Activated naive CD4-positive, alpha-beta T cell treated with anti-CD3 and anti-CD28 coated beads, Interleukin-2, amount 10 ng/mL, durations not matched to agents 7 days and 5 days (primary cell): ENCODE results near the gene SDHB.

Experiments used
- CTCF ChIA-PET: fragments of 350-600 bp; sonication (Branson Sonifier 250); formaldehyde crosslinking; loops from one replicate; lab custom pipeline; 2021; ENCODE audit warnings: antibody characterized with exemption; lab: Charles Lee
- DNase-seq: peaks from one replicate; pipeline ENCODE4 v3.0.0-alpha.2; 2020
- H3K27ac Mint-ChIP-seq: one replicate; pipeline ENCODE4 v1.8.0; 2021; ENCODE audit warnings: mild to moderate bottlenecking, moderate library complexity, mixed read lengths
- H3K27me3 Mint-ChIP-seq: one replicate; pipeline ENCODE4 v1.8.0; 2021; ENCODE audit warnings: mild to moderate bottlenecking, mixed read lengths
- H3K36me3 Mint-ChIP-seq: one replicate; pipeline ENCODE4 v1.8.0; 2021; ENCODE audit warnings: mixed read lengths
- H3K4me1 Mint-ChIP-seq: one replicate; pipeline ENCODE4 v1.8.0; 2021; ENCODE audit warnings: mixed read lengths
- H3K4me3 Mint-ChIP-seq: one replicate; pipeline ENCODE4 v1.8.0; 2021; ENCODE audit warnings: mild to moderate bottlenecking, moderate library complexity, mixed read lengths
- H3K9me3 Mint-ChIP-seq: one replicate; pipeline ENCODE4 v1.8.0; 2021; ENCODE audit warnings: mixed read lengths

The SDHB gene

GRCh38 chr1:17007121-17007520 is 46.7 kb downstream of the SDHB start:
- Mint-ChIP-seq H3K27me3 (peaks cover 3% of the 10 kb centered on the region), H3K27ac (no peak overlapping the region), H3K4me3 (no peak overlapping the region), H3K4me1 (peaks cover 22% of the 10 kb centered on the region), H3K9me3 (no peaks in the 10 kb centered on the region), H3K36me3 (peaks cover 11% of the 10 kb centered on the region)
- CTCF ChIA-PET, result interaction anchor here (0.5 to 2.1 kb wide), 2 partner anchors 45 to 527 kb away, joined by 3 to 6 read pairs; no protein-coding TSS in a partner anchor
- no peak for DNase-seq

GRCh38 chr1:17005365-17005740 is 48.5 kb downstream of the SDHB start:
- peaks cover 16% of the 10 kb centered on the region for H3K36me3 Mint-ChIP-seq
- DNase-seq, result no peak
- H3K4me1 Mint-ChIP-seq, result peaks cover 11% of the 10 kb centered on the region
- no peak overlapping the region for H3K4me3 Mint-ChIP-seq
- no peaks in the 10 kb centered on the region for H3K27me3 Mint-ChIP-seq
- H3K27ac Mint-ChIP-seq, result no peak overlapping the region
- no peaks in the 10 kb centered on the region for H3K9me3 Mint-ChIP-seq
- CTCF ChIA-PET, result no interaction called here

- CTCF ChIA-PET, result interaction anchor here (1.2 kb wide), 1 partner anchor 41 kb away, joined by 4 read pairs; no protein-coding TSS in a partner anchor
- H3K4me3 Mint-ChIP-seq, result no peak overlapping the region
- no peaks in the 10 kb centered on the region for H3K9me3 Mint-ChIP-seq
- H3K27me3 Mint-ChIP-seq, result no peaks in the 10 kb centered on the region
- H3K4me1 Mint-ChIP-seq, result peaks cover 5% of the 10 kb centered on the region
- no peak for DNase-seq
- H3K27ac Mint-ChIP-seq, result no peak overlapping the region
- H3K36me3 Mint-ChIP-seq, result peaks cover 14% of the 10 kb centered on the region
Observed at GRCh38 chr1:17004466-17005364, 49.1 kb downstream of the SDHB start.

DNA sequence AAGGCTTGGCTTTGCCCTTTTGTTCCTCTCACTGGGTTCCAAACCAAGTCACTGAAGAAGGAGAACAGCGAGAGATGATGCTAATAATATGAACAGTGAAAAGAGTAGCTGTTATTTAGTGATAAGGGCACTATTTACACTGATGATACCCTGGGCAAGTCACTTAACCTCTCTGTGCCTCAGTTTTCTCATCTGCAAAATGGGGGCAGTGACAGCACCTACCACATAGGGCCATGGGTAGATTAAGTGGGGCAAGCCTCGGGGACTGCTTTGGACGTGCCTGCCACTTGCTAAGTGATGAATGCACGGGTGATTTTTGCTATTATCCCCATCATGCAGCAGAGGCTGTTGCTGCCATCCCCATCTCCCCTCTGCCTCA is 51.3 kb downstream of the SDHB start:
- CTCF ChIA-PET, result no interaction called here
- no peaks in the 10 kb centered on the region for H3K27me3 Mint-ChIP-seq

GRCh38 chr1:17001760-17002523 is 51.9 kb downstream of the SDHB start:
- Mint-ChIP-seq H3K9me3 (no peaks in the 10 kb centered on the region), H3K4me3 (no peak overlapping the region), H3K27ac (no peak overlapping the region), H3K4me1 (no peaks in the 10 kb centered on the region), H3K27me3 (no peaks in the 10 kb centered on the region), H3K36me3 (peaks cover 20% of the 10 kb centered on the region)
- no peak for DNase-seq
- CTCF ChIA-PET, result no interaction called here

More for the DNA sequence above, 51.3 kb downstream of the SDHB start:
- peaks cover 20% of the 10 kb centered on the region for H3K36me3 Mint-ChIP-seq
- H3K27ac Mint-ChIP-seq, result no peak overlapping the region
- no peak overlapping the region for H3K4me3 Mint-ChIP-seq
- no peaks in the 10 kb centered on the region for H3K4me1 Mint-ChIP-seq
- no peaks in the 10 kb centered on the region for H3K9me3 Mint-ChIP-seq
- no peak for DNase-seq

GRCh38 chr1:16999863-17000262 is 54.0 kb downstream of the SDHB start:
- H3K4me1 Mint-ChIP-seq, result no peaks in the 10 kb centered on the region
- no peak overlapping the region for H3K27ac Mint-ChIP-seq
- H3K27me3 Mint-ChIP-seq, result no peaks in the 10 kb centered on the region
- no peak overlapping the region for H3K4me3 Mint-ChIP-seq
- CTCF ChIA-PET, result interaction anchor here (1.1 kb wide), 1 partner anchor 8 kb away, joined by 3 read pairs; no protein-coding TSS in a partner anchor
- peaks cover 27% of the 10 kb centered on the region for H3K36me3 Mint-ChIP-seq
- H3K9me3 Mint-ChIP-seq, result no peaks in the 10 kb centered on the region
- DNase-seq, result no peak

- CTCF ChIA-PET, result no interaction called here
- H3K27ac Mint-ChIP-seq, result no peak overlapping the region
- no peaks in the 10 kb centered on the region for H3K27me3 Mint-ChIP-seq
- H3K9me3 Mint-ChIP-seq, result no peaks in the 10 kb centered on the region
- peaks cover 21% of the 10 kb centered on the region for H3K36me3 Mint-ChIP-seq
- no peaks in the 10 kb centered on the region for H3K4me1 Mint-ChIP-seq
- H3K4me3 Mint-ChIP-seq, result no peak overlapping the region
- DNase-seq, result no peak
Observed at GRCh38 chr1:16998589-16998988, 55.2 kb downstream of the SDHB start.

GRCh38 chr1:16996845-16997244 is 57.0 kb downstream of the SDHB start:
- no peak for DNase-seq
- CTCF ChIA-PET, result no interaction called here
- H3K27ac Mint-ChIP-seq, result no peak overlapping the region
- H3K4me3 Mint-ChIP-seq, result no peak overlapping the region
- no peaks in the 10 kb centered on the region for H3K27me3 Mint-ChIP-seq
- H3K9me3 Mint-ChIP-seq, result no peaks in the 10 kb centered on the region
- H3K4me1 Mint-ChIP-seq, result no peaks in the 10 kb centered on the region
- peaks cover 19% of the 10 kb centered on the region for H3K36me3 Mint-ChIP-seq

DNA sequence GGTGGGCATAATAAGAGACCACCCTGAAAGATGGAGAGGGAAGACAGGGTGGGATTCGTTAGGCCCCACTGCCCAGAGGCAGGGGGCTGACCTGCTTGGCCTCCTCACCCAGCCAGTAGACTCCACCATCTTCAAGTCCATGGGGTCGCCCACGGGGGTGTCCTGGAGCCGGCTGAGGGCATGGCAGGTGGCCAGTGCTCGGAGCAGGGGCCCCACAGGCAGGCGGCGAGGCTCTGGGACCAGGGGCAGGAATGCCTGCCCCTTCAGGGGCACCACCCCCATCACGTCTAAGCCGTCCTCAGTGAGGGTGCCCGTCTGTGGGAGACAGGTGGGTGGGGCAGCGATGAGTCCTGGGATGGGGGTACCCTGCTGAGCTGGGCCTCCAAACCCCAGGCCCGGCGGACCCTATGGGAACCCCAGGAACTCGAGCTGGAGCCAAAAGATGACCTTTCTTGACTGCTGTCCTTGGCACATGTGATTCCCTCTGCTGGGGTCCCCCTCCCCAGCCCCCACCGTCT is 60.3 kb downstream of the SDHB start:
- Mint-ChIP-seq H3K36me3 (peaks cover 15% of the 10 kb centered on the region), H3K4me1 (no peaks in the 10 kb centered on the region), H3K9me3 (no peaks in the 10 kb centered on the region), H3K4me3 (no peak overlapping the region), H3K27me3 (no peaks in the 10 kb centered on the region), H3K27ac (no peak overlapping the region)
- CTCF ChIA-PET, result interaction anchor here (1.0 to 1.6 kb wide), 2 partner anchors 12 to 28 kb away, joined by 3 to 4 read pairs; no protein-coding TSS in a partner anchor
- no peak for DNase-seq

DNA sequence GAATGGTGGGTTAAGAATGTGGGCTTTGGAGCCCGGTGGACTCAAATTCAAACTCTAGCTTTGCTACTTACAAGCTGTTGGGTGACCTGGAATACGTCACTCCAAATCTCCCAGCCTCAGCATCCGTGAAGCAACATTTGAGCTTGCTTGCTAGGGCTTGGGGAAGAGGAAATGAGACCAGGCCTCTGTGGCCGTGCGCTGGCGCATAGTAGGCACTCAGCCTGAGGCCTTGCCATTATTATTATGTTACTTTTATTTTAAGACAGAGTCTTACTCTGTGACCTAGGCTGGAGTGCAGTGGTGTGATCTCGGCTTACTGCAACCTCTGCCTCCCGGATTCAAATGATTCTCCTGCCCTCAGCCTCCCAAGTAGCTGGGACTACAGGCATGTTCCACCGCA is 61.2 kb downstream of the SDHB start:
- H3K27ac Mint-ChIP-seq, result no peak overlapping the region
- peaks cover 12% of the 10 kb centered on the region for H3K36me3 Mint-ChIP-seq
- H3K4me1 Mint-ChIP-seq, result no peaks in the 10 kb centered on the region
- DNase-seq, result no peak
- H3K9me3 Mint-ChIP-seq, result no peaks in the 10 kb centered on the region
- H3K4me3 Mint-ChIP-seq, result no peak overlapping the region
- no peaks in the 10 kb centered on the region for H3K27me3 Mint-ChIP-seq
- CTCF ChIA-PET, result interaction anchor here (1.0 to 1.6 kb wide), 2 partner anchors 11 to 27 kb away, joined by 3 to 4 read pairs; no protein-coding TSS in a partner anchor

- H3K36me3 Mint-ChIP-seq, result peaks cover 12% of the 10 kb centered on the region
- DNase-seq, result no peak
- CTCF ChIA-PET, result interaction anchor here (1.6 kb wide), 1 partner anchor 10 kb away, joined by 4 read pairs; no protein-coding TSS in a partner anchor
- H3K27ac Mint-ChIP-seq, result no peak overlapping the region
- no peak overlapping the region for H3K4me3 Mint-ChIP-seq
- no peaks in the 10 kb centered on the region for H3K27me3 Mint-ChIP-seq
- H3K4me1 Mint-ChIP-seq, result no peaks in the 10 kb centered on the region
- H3K9me3 Mint-ChIP-seq, result no peaks in the 10 kb centered on the region
Observed at GRCh38 chr1:16992102-16992501, 61.7 kb downstream of the SDHB start.

DNA sequence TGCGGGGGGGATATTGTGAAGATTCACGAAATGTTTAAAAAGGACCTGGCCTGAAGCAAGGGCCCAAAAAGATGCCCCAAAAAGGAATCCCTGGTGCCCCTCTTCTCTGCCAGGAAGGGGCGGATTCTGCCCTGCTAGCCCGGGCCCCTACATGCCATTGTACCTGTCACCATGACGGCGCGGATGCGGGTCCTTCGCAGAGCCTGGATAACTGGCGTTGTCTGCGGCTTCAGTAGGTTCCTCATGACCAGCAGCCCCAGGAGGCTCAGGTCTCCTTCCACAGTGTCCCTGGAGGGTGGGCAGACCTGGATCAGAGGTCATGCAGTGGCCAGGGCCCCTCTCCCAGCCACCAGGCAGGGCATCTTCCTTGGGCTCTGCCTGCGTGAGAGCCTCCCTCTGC is 62.3 kb downstream of the SDHB start:
- Mint-ChIP-seq H3K27ac (no peak overlapping the region), H3K4me3 (no peak overlapping the region), H3K27me3 (no peaks in the 10 kb centered on the region), H3K9me3 (no peaks in the 10 kb centered on the region), H3K36me3 (peaks cover 12% of the 10 kb centered on the region), H3K4me1 (no peaks in the 10 kb centered on the region)
- DNase-seq, result no peak
- CTCF ChIA-PET, result no interaction called here

GRCh38 chr1:16989676-16990391 is 64.0 kb downstream of the SDHB start:
- DNase-seq, result no peak
- Mint-ChIP-seq H3K4me3 (no peak overlapping the region), H3K9me3 (no peaks in the 10 kb centered on the region), H3K36me3 (peaks cover 9% of the 10 kb centered on the region), H3K4me1 (no peaks in the 10 kb centered on the region), H3K27ac (no peak overlapping the region), H3K27me3 (no peaks in the 10 kb centered on the region)
- CTCF ChIA-PET, result no interaction called here

DNA sequence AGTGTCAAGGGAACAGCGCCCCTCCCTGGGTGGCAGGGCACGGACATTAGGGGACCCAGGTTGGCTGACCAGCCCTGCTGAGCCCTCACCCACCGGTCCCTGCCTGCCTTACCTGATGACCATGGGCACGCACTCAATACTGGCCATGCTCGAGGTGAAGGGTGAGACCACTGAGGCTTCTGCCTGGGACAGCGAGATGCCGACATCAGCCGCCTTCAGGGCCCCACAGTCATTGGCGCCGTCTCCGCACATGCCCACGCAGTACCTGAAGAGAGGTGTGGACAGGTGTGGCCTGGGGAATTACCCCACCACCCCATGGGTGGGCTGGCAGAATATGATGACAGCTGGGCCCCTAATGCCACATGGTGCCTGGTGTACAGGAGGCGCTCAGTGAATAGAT is 65.6 kb downstream of the SDHB start:
- H3K4me3 Mint-ChIP-seq, result no peak overlapping the region
- CTCF ChIA-PET, result no interaction called here

More for the DNA sequence above, 65.6 kb downstream of the SDHB start:
- H3K4me1 Mint-ChIP-seq, result no peaks in the 10 kb centered on the region
- no peak for DNase-seq
- H3K9me3 Mint-ChIP-seq, result no peaks in the 10 kb centered on the region
- H3K27me3 Mint-ChIP-seq, result peaks cover 7% of the 10 kb centered on the region
- H3K27ac Mint-ChIP-seq, result no peak overlapping the region
- H3K36me3 Mint-ChIP-seq, result peaks cover 8% of the 10 kb centered on the region
